Progenitor cell of endocrine pancreas (in vitro differentiated cells): ENCODE measurements around the gene SLC25A22. TPM values are rescaled to one million over a fixed set of nuclear protein-coding genes. Genes with fewer than 3 reads are reported as not detected.

Experiments used
- DNase-seq: peaks from one replicate; pipeline ENCODE4 v3.0.0; 2021; ENCODE audit warnings: low spot score; ENCODE audit not compliant: unreplicated experiment
- H3K27ac Mint-ChIP-seq: 2 replicates; pipeline ENCODE4 v1.8.0; 2021; ENCODE audit warnings: mild to moderate bottlenecking, moderate library complexity, mixed read lengths
- H3K27me3 Mint-ChIP-seq: 2 replicates; pipeline ENCODE4 v1.8.0; 2021; ENCODE audit warnings: mixed read lengths
- H3K36me3 Mint-ChIP-seq: 2 replicates; pipeline ENCODE4 v1.8.0; 2022; ENCODE audit warnings: mixed read lengths; ENCODE audit not compliant: insufficient read depth
- H3K4me1 Mint-ChIP-seq: 2 replicates; pipeline ENCODE4 v1.8.0; 2021; ENCODE audit warnings: low read depth, mixed read lengths
- H3K4me3 Mint-ChIP-seq: 2 replicates; pipeline ENCODE4 v1.8.0; 2021; ENCODE audit warnings: low read depth, mild to moderate bottlenecking, moderate library complexity, mixed read lengths
- H3K9me3 Mint-ChIP-seq: 2 replicates; pipeline ENCODE4 v1.8.0; 2021; ENCODE audit warnings: low read depth, mixed read lengths
- total RNA-seq: library from RNA; stranded (reverse); gene quantifications from 2 replicates; pipeline ENCODE4 v1.2.1, GENCODE V29; 2021
- TF ChIP-seq, protein P1 (sequence below): fragments of 200-600 bp; sonication (generic); IDR thresholded peaks from one replicate; pipeline ENCODE4 v1.5.0; 2021; ENCODE audit warnings: antibody characterized with exemption, mild to moderate bottlenecking; ENCODE audit not compliant: unreplicated experiment

The SLC25A22 gene
- total RNA-seq, 1 donor from 2014 or later = 40.5 TPM

DNA sequence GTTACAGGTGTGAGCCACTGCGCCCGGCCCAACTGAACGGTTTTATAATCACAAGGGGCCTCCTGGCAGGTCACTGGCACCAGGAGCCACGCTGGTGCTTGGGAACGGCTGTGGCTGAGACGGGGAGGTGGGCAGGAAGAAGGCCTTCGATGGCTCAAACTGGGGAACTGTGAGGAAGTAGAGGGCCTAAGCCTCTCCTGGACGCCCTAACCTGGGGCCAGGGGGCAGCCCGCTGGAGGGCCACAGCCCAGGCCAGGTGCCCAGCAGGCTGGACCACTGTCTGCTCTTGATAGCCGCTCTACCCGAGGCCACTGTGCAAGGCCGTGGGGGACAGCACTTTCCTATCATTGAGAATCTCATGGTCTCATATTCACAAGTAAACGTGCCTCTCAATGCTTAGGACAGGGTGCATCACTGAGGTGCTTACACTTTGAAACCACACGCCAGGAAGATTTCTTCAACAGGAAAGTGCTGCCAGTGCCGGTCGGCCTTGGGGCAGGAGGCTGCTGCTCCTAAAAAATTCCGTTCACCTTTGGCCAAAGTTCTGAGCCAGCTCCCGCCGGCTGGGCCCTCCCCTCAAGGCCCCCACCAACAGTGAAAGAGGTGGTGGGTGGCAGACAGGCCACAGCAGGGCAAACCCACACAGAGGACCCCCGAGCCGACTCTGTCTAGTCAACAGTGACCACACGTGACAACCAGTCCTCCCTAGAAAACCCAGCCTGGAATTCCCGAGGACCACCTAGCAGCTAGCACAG, 28.0 kb downstream of the SLC25A22 start:
- Mint-ChIP-seq H3K4me1 (no peaks in the 10 kb centered on the region), H3K36me3 (peaks cover 1% of the 10 kb centered on the region), H3K9me3 (no peaks in the 10 kb centered on the region), H3K4me3 (no peak overlapping the region), H3K27ac (no peak overlapping the region), H3K27me3 (no peaks in the 10 kb centered on the region)
- no peak for DNase-seq
- TF ChIP-seq, protein P1, sequence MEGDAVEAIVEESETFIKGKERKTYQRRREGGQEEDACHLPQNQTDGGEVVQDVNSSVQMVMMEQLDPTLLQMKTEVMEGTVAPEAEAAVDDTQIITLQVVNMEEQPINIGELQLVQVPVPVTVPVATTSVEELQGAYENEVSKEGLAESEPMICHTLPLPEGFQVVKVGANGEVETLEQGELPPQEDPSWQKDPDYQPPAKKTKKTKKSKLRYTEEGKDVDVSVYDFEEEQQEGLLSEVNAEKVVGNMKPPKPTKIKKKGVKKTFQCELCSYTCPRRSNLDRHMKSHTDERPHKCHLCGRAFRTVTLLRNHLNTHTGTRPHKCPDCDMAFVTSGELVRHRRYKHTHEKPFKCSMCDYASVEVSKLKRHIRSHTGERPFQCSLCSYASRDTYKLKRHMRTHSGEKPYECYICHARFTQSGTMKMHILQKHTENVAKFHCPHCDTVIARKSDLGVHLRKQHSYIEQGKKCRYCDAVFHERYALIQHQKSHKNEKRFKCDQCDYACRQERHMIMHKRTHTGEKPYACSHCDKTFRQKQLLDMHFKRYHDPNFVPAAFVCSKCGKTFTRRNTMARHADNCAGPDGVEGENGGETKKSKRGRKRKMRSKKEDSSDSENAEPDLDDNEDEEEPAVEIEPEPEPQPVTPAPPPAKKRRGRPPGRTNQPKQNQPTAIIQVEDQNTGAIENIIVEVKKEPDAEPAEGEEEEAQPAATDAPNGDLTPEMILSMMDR = no peak

DNA sequence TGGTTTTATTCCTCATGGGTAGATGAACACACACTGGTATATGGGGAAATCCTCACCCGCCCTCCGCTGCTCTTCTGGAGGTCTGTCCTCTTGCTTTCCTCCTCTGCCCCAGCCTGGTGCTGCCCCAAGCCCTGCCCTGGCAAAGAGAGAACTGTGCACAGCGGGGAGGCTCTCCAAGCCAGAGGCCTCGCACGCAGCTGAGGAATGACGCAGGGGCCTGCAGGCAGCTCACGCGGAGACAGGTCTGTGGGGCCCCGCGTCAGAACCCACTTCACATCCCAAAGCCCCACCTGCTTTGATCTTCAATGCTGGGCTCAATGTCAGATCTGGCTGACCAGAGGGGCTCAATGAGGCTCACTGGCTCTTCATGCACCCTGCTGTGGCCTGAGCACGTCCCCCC, 30.8 kb downstream of the SLC25A22 start:
- Mint-ChIP-seq H3K4me3 (no peak overlapping the region), H3K4me1 (no peaks in the 10 kb centered on the region), H3K27me3 (no peaks in the 10 kb centered on the region), H3K36me3 (peaks cover 5% of the 10 kb centered on the region), H3K27ac (no peak overlapping the region), H3K9me3 (no peaks in the 10 kb centered on the region)
- TF ChIP-seq, protein P1 = no peak
- no peak for DNase-seq

DNA sequence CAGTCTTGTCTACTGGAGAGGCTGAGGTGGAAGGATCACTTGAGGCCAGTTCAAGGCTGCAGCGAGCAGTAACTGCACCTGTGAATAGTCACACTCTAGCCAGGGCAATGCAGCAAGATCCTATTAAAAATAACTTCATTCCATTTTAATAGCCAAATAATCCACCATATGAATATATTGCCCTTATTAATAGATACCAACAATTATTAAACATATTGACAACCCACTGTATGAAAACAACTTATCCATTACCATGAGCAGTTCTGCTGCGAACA, 31.2 kb downstream of the SLC25A22 start:
- no peaks in the 10 kb centered on the region for H3K27me3 Mint-ChIP-seq
- no peak overlapping the region for H3K27ac Mint-ChIP-seq
- no peak overlapping the region for H3K4me3 Mint-ChIP-seq
- no peak for DNase-seq
- no peaks in the 10 kb centered on the region for H3K4me1 Mint-ChIP-seq
- H3K9me3 Mint-ChIP-seq = no peaks in the 10 kb centered on the region
- H3K36me3 Mint-ChIP-seq = peaks cover 6% of the 10 kb centered on the region
- TF ChIP-seq, protein P1 = no peak

DNA sequence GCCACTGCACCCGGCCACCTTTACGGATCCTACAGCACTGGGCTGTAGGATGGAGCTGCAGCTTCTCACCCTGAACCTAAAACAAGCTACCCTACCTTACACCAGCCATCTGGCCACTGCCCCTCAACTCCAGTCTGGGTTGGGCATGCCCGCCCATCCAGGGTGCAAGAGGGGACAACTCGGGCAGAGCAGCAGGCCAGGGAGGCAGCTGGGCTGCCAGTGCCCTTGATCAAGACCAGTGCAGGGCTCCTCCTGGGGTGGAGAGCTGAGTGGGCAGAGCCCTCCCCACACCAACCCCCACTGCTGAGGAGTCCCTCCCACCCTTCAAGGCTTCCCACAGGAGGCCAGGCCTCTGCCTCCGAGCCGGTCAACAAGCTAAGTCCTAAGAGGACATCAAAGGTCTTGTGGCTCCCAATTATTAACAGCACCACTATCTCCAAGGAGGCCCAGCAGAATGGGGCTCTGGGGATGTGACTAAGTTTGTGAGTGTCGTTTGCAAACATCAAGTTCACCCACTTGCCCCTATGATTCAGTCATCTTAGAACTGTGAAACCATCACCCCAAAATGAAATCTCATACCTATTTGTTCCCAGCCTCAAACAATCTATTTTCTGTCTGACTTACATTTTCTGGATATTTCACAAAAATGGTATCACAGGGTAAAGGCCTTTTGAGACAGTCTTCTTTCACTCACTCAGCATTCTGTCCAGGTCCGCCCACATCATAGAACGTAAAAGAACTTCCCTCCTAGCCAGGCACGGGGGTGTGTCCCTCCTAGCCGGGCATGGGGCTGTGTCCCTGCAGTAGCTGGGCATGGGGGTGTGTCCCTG, 31.8 kb downstream of the SLC25A22 start:
- no peak for DNase-seq
- no peaks in the 10 kb centered on the region for H3K27me3 Mint-ChIP-seq

DNA sequence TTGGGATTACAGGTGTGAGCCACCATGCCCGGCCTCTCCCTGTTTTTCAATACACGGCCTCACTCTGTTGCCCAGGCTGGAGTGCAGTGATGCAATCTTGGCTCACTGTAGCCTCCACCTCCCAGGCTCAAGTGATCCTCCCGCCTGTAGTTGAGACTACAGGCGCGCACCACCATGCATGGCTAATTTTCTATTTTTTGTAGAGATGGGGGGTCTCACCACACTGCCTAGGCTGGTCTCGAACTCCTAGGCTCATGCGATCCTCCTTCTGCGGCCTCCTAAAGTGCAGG, 32.3 kb downstream of the SLC25A22 start:
- Mint-ChIP-seq H3K9me3 (no peaks in the 10 kb centered on the region), H3K36me3 (peaks cover 6% of the 10 kb centered on the region), H3K27ac (peak overlapping the region; percentile 79), H3K4me3 (no peak overlapping the region), H3K27me3 (no peaks in the 10 kb centered on the region), H3K4me1 (no peaks in the 10 kb centered on the region)
- no peak for DNase-seq
- TF ChIP-seq, protein P1 = no peak

More for the DNA sequence above, 31.8 kb downstream of the SLC25A22 start:
- no peaks in the 10 kb centered on the region for H3K9me3 Mint-ChIP-seq
- peaks cover 6% of the 10 kb centered on the region for H3K36me3 Mint-ChIP-seq
- TF ChIP-seq, protein P1 = no peak
- no peak overlapping the region for H3K4me3 Mint-ChIP-seq
- H3K27ac Mint-ChIP-seq = no peak overlapping the region
- no peaks in the 10 kb centered on the region for H3K4me1 Mint-ChIP-seq
